Eye (tissue), 1 donor: ENCODE results near the gene ADGRE1.

Experiments
- DNase-seq: peaks from one replicate; pipeline ENCODE4 v3.0.0-alpha.2; 2015

Gene ADGRE1

GRCh38 chr19:6876748-6877147 lies 10.6 kb upstream of the ADGRE1 start:
- no peak for DNase-seq

GRCh38 chr19:6877766-6878165 lies 9.6 kb upstream of the ADGRE1 start:
- no peak for DNase-seq

- no peak for DNase-seq
Measured at GRCh38 chr19:6886277-6886897, 992 bp upstream of the ADGRE1 start.

GRCh38 chr19:6888967-6889366 lies 1.6 kb downstream of the ADGRE1 start:
- no peak for DNase-seq

- no peak for DNase-seq
Measured at GRCh38 chr19:6890401-6890913, 3.1 kb downstream of the ADGRE1 start.

GRCh38 chr19:6890938-6891337 lies 3.6 kb downstream of the ADGRE1 start:
- no peak for DNase-seq

GRCh38 chr19:6891761-6892385 lies 4.5 kb downstream of the ADGRE1 start:
- DNase-seq: no peak

GRCh38 chr19:6894313-6894712 lies 6.9 kb downstream of the ADGRE1 start:
- DNase-seq: no peak

- no peak for DNase-seq
Measured at GRCh38 chr19:6903446-6903845, 16.1 kb downstream of the ADGRE1 start.

GRCh38 chr19:6906559-6907060 lies 19.2 kb downstream of the ADGRE1 start:
- no peak for DNase-seq

GRCh38 chr19:6911523-6911922 lies 24.1 kb downstream of the ADGRE1 start:
- no peak for DNase-seq

GRCh38 chr19:6914321-6914720 lies 26.9 kb downstream of the ADGRE1 start:
- no peak for DNase-seq

GRCh38 chr19:6916952-6917351 lies 29.6 kb downstream of the ADGRE1 start:
- no peak for DNase-seq

GRCh38 chr19:6925386-6925785 lies 38.0 kb downstream of the ADGRE1 start:
- no peak for DNase-seq

- DNase-seq: no peak
Measured at GRCh38 chr19:6925801-6926751, 38.7 kb downstream of the ADGRE1 start.

GRCh38 chr19:6930190-6930589 lies 42.8 kb downstream of the ADGRE1 start:
- no peak for DNase-seq

GRCh38 chr19:6935069-6935468 lies 47.7 kb downstream of the ADGRE1 start:
- DNase-seq: no peak

GRCh38 chr19:6935618-6936017 lies 48.2 kb downstream of the ADGRE1 start:
- no peak for DNase-seq

- no peak for DNase-seq
Measured at GRCh38 chr19:6945733-6946132, 58.4 kb downstream of the ADGRE1 start.

GRCh38 chr19:6947745-6948144 lies 60.4 kb downstream of the ADGRE1 start:
- no peak for DNase-seq

- no peak for DNase-seq
Measured at GRCh38 chr19:6948884-6949283, 61.5 kb downstream of the ADGRE1 start.

GRCh38 chr19:6952956-6953355 lies 65.6 kb downstream of the ADGRE1 start:
- DNase-seq: no peak

GRCh38 chr19:6955082-6955481 lies 67.7 kb downstream of the ADGRE1 start:
- no peak for DNase-seq
